NCI-H1694 treated with DMSO at 0.1 percent for 48 hours (cell line): ENCODE results near the gene SLC7A10.
"Not testable (repeated sequence)": the region's sequence is repeated elsewhere in the genome, so short reads cannot be mapped to it uniquely, and the experiment has no call there.

ENCODE experiments used
- DNase-seq: peaks from one replicate; lab custom pipeline; 2025; lab: John Stamatoyannopoulos, UW

Gene SLC7A10

DNA sequence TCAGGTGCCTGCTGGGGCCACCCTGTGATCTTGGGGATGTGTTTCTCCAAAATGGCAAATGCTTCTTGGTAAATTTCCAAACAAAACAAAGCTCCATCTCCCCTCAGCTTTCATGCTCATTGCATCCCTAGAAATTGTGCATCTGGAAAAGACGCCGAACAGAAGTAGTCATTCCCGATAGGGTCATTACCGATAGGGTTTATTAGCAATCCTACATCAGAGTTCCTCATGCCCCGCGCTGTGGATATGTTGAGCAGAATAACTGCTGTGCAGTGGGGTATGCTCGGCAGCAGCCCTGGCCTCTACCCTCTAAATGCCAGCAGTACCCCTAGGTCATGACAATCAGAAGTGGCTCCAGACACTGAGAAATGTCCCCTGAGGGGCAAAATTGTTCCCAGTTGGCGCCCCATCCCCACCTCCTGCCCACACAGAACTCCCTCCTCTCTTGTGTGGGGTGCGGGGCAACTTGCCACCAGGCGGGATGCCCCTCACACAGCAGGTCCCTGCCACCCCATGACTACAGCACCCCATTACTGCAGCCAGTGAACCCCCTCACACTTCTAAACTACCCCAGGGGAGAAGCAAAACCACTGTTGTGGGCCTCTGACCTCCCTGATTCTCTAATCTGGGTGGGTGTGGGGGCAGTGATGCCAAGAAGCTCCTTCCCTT lies 13.0 kb upstream of the SLC7A10 start:
- DNase-seq, result no peak

DNA sequence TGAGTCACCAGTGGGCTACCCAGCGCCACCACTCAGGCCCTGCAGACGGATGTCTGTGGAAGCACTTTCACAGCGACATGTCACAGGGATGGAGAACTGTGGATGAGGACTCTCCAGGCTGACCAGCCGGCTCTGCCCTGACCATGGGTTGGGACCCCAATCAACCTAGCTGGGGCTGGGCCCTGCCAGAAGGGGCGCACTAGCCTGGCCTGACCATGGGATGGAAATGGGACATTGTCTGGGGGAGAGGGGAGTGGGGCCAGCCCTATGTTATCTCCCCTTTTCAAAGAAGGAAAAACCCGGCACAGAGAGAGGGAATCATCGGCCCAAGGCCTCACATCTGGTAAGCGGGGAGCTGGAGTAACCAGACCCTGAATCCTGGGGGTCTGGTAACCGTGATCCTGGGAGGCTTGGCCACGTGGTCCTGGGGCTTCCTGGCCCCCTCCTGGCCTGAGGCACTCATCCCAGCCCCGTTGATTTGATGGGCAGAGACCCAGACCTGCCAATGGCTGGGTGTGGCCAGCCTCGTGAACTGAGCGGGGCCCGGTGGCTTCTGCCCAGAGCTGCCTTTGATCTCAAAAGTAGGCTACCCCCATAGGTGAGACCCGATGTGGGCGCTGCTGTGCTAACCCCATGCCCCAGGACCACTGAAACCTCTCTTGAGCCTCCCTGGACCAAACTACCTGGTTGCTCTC lies 11.2 kb upstream of the SLC7A10 start:
- no peak for DNase-seq

GRCh38 chr19:33235996-33236350 lies 10.3 kb upstream of the SLC7A10 start:
- no peak for DNase-seq

DNA sequence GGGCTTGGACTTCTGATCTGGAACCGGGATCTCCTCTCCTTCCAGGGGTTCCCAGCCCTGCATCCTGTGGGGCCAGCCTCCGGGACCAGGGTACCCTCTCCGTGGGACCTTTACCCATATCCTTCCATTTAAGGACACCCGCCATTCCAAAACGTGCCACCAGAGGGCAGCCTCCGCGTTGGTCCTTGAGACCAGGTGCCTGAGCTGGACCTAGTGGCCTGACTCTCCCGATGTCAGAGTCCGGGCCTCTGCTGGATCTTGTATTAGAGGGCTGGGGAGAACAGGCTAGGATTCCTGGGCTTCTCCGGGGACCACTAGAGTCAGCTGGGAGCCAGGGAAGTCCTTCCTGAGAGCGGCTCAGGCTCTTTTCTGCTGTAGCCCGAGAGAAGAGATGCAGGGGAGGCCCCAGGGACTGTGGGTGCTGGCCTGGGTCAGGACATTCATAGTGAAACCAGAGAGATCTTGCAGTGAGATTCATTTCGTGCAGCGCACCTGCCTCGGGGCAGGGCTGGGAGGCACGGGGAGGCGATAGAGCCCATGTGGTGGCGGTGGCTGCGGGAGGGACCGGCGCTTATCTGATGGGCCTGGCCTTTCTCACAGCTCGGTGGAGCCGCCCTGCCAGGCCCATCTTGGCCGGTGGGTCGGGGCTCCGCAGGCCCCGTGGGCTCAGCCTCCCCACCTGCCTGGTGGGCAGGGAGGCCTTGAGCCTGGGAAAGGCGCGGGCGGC lies 9.8 kb upstream of the SLC7A10 start:
- DNase-seq, result peak; percentile 67

- no peak for DNase-seq
These were observed 9.1 kb upstream of the SLC7A10 start for GRCh38 chr19:33234736-33235135.

GRCh38 chr19:33234092-33234491 lies 8.4 kb upstream of the SLC7A10 start:
- no peak for DNase-seq

DNA sequence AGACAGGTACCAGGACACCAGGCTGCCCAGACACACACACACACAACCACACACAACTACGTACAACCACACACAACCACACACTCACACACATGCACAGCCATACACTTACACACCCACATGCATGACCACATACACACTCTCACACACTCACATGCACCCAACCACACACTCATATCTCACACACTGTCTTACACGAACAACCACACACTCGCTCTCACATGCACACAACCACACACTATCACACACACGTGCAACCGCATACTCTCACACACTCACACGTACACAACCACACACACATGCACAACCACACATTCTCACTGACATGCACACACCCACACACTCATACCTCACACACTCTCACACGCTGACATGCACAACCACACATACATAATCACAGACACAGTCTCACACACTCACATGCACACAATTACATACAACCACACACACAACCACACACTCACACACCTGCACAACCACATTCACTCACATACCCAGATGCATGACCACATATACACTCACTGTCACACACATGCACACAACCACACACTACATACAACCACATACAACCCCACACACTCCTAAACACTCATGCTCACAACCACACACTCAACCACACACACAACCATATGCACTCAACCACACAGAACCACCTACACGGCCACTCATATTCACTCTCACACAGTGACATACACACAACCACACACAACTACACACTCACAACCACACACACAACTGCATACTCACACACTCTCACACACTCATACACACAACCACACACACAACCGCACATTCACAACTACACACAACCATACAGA lies 7.6 kb upstream of the SLC7A10 start:
- no peak for DNase-seq

DNA sequence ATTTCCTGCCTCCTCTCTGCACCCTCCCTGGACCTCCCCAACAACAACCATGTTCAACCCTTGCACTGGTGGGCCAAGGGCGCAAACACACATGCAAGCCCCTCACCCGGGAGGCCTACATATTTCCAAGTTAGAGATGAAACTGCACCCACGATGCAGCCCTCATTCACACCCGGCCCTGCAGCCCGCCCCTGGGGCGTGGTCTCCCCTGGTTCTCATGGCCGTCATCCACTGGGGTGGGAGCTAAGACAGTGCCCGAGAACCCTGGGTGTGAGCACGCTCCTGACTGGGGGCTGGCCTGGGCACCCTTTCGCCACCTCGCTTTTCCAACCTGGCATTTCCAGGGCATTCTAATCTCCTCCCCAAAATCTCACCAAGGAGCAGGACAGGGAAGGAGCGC lies 7.0 kb upstream of the SLC7A10 start:
- no peak for DNase-seq

- no peak for DNase-seq
These were observed 5.9 kb upstream of the SLC7A10 start for GRCh38 chr19:33231511-33231910.

DNA sequence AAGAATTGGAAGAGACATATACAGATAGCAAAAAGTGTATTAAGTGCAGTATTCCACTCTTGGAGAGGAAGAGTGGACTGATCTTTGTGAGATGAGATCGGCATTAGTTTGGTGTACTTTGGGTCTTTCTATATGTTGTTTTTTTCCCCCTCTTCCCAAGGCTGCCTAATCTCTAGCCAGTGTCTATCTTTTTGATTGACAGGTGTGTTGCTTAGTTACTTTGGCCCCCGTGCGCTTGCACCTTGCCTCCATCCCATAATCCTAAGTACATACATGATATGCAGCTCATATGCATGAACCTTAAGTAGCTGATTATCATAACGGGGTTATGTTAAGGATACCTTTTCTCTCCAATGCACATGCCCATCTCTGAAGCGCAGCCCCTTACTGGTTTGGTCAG lies 4.3 kb upstream of the SLC7A10 start:
- no peak for DNase-seq

DNA sequence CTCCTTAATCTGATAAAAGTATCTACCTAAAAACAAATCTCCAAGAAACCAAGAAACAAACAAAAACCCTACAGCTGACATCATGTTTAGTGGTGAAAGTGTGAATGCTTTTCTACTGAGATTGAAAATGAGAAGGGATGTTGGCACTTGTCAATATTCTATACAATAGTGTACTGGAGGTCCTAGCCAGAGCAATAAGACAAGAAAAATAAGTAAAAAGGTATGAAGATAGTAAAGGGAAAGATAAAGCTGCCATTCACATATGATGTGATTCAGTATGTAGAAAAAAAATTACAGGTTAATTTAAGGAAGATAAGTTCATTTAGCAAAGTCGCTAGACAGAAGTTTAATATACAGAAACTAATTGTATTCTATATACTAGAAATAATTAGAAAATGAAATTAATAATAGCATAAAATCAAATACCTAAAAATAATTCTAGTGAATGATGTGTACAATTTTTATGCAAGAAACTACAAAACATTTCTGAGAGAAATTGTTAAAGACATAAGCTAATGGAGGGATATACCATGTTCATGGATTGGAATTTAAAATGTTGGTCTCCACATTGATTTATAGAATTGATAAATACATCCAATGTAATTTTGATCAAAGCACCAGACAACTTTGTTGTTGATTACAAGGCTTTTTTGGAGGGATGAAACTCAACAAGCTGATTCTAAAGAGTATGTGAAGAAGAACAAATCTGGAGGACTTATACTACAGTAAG lies 2.4 kb upstream of the SLC7A10 start:
- DNase-seq, result no peak

DNA sequence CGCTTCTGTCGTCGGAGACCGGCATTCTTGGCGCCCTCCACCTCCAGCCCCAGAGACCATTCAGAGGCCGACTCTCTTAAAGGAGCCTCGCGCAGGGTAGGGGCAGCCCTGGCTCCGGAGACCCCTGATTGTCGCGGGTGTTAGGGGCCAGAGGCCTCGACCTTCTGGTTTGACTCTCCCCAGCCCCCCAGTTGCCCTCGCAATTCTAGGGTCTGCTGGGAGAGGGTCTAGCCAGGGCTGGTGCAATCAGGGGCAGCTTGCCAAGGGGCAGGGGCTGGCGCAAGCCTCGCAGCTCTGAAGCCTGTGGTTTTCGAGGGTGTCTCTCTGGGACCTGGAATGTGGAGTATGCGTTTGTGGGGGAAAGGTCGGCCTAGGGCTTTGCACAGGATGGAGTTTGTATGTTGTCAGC lies 1.6 kb upstream of the SLC7A10 start:
- no peak for DNase-seq

DNA sequence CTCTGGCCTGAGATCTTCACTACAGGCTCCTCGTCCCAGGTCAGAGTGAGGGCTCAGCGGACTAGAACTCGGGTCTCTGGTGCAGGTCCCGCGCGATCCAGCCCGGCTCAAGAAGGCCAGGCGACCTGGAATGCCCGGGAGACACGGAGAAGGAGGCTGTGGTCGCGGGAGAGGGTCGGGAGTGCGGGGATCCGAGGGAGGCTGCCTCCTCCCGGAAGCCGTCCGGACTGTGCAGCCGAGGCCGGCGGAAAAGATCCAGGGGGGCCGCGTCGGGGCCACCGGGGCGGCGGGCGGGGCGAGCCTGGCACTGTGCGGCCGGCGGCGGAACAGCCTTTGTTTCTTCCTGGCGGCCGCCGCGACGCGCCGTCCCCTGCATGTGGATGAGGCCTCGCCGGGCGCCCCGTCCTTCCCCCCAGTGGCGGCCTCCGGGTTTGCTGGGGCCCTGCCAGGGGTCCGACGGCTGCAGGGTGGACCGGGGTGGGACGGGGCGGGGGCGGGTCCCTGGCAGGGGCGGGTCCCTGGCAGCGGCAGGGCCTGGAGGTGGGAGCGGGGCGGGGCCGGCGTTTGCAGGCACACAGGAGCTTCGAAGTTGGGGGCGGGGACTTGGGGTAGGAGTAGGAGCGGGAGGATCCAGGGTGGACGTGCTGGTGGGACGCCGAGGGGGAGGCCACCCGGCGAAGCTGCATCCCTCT lies 1.0 kb upstream of the SLC7A10 start:
- DNase-seq, result no peak

DNA sequence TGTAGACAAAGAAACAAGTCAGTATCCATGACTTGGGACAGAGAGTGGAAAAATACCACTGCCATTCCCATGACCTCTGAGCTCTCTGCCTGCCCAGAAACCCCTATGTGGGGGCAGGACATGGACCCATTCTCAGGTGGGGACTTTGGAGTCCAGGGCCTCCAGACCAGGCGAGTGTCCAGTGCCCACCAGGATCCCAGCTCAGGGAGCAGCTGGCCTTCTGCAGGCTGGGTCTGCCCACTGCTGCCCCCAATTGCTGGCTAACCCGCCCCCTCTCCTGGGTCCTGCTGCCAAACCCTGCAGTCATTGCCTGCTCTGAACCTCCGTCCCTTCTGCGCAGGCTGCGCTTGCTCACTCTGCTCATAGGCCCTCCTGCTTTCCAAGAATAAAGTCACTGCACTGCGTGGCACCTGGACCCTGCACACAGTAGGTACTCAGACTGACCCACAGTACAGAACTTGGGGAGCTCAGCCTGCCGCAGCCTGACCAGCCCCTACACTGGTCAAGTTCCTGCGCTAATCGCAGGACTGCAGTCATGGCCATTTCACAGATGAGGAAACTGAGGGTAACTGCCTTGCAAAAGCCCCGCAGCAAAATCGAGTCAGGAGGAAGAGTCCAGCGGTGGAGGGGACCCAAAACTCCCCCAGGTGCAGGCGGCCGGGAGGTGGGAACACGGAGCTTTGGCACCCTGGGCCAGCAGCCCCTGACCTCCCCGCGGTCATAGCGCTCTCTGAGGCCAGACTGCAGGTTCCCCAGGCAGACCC lies 774 bp downstream of the SLC7A10 start:
- DNase-seq, result no peak

DNA sequence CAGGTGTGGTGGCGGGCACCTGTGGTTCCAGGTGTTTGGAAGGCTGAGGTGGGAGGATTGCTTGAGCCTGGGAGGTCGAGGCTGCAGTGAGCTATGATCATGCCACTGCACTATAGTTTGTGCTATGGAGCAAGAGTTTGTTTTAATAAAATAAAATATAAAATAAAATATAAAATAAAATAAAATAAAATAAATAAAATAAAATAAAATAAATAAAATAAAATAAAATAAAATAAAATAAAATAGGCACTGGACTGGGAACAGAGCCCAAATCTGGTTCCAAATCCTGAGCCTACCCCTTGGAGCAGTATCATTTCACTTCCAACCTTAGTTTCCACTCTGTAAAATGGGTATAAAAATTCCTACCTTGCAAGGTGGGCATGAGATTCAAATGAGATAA lies 3.4 kb downstream of the SLC7A10 start:
- DNase-seq, result not testable (repeated sequence)

DNA sequence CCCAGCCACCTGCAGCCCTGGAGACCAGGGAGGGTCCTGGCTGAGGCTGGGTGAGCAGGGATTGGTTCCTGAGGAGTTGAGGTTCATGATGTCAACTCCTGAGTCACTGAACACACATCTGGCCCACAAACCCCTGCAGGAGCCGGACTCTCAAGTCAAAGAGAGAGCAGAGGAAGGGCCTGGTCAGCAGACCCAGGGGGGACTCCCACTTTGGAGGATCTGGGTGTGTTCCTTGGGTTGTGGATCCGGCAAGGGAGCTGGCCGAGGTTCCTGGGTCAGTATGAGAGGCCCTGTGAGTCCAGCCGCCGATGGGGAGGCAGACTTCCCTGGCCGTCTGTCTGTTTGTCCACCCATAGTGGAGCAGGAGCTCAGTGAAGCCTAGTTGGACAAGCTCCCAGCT lies 4.0 kb downstream of the SLC7A10 start:
- no peak for DNase-seq

GRCh38 chr19:33220735-33221134 lies 4.9 kb downstream of the SLC7A10 start:
- no peak for DNase-seq

GRCh38 chr19:33220115-33220514 lies 5.5 kb downstream of the SLC7A10 start:
- no peak for DNase-seq

GRCh38 chr19:33219261-33219815 lies 6.3 kb downstream of the SLC7A10 start:
- no peak for DNase-seq

GRCh38 chr19:33217881-33218280 lies 7.8 kb downstream of the SLC7A10 start:
- no peak for DNase-seq
